GM23338 (cell line): ENCODE measurements around the gene USP2. TPM values are rescaled to one million over a fixed set of nuclear protein-coding genes. Genes with fewer than 3 reads are reported as not detected.

Experiments used
- ATAC-seq: fragments of 200-7000 bp; cut with Tn5 transposase; 3 replicates; pipeline ENCODE4 v1.9.1; 2020
- DNase-seq: peaks from one replicate; pipeline ENCODE4 v3.0.0-alpha.2; 2015; ENCODE audit warnings: low spot score
- H2AFZ ChIP-seq: fragments of 200-600 bp; sonication (generic); 2 replicates; pipeline ENCODE4 v1.8.0; 2016; ENCODE audit warnings: antibody characterized with exemption, mild to moderate bottlenecking, moderate library complexity
- H3F3A ChIP-seq: fragments of 200-600 bp; sonication (generic); replicated peaks from 2 replicates; pipeline ENCODE4 v1.8.0; 2017; ENCODE audit warnings: antibody characterized with exemption, mixed run types, low read depth
- H3K27ac ChIP-seq: fragments of 200-600 bp; sonication (generic); 2 replicates; pipeline ENCODE4 v1.6.1; 2016; ENCODE audit warnings: low read depth
- H3K27me3 ChIP-seq: fragments of 200-600 bp; sonication (generic); 2 replicates; pipeline ENCODE4 v1.8.0; 2016; ENCODE audit warnings: mild to moderate bottlenecking, mixed run types, moderate library complexity; ENCODE audit not compliant: insufficient read depth
- H3K36me3 ChIP-seq: fragments of 200-600 bp; sonication (generic); 2 replicates; pipeline ENCODE4 v1.8.0; 2016; ENCODE audit warnings: mild to moderate bottlenecking; ENCODE audit not compliant: insufficient read depth
- H3K4me1 ChIP-seq: fragments of 200-600 bp; sonication (generic); 2 replicates; pipeline ENCODE4 v1.8.0; 2016; ENCODE audit warnings: mild to moderate bottlenecking, moderate library complexity; ENCODE audit not compliant: insufficient read depth
- H3K4me2 ChIP-seq: fragments of 200-600 bp; sonication (generic); 2 replicates; pipeline ENCODE4 v1.7.1; 2017; ENCODE audit warnings: mixed run types
- H3K4me3 ChIP-seq: fragments of 200-600 bp; sonication (generic); 2 replicates; pipeline ENCODE4 v1.6.1; 2016; ENCODE audit warnings: mixed run types
- H3K79me2 ChIP-seq: fragments of 200-600 bp; sonication (generic); replicated peaks from 2 replicates; pipeline ENCODE4 v1.8.0; 2017; ENCODE audit warnings: mild to moderate bottlenecking; ENCODE audit not compliant: insufficient read depth
- H3K9me2 ChIP-seq: fragments of 200-600 bp; sonication (generic); 2 replicates; pipeline ENCODE4 v1.8.0; 2017; ENCODE audit not compliant: insufficient read depth
- H4K20me1 ChIP-seq: fragments of 200-600 bp; sonication (generic); replicated peaks from 2 replicates; pipeline ENCODE4 v1.8.0; 2017; ENCODE audit warnings: mild to moderate bottlenecking; ENCODE audit not compliant: insufficient read depth
- H3K27ac Mint-ChIP-seq: 2 replicates; pipeline ENCODE4 v1.8.0; 2020; ENCODE audit warnings: inconsistent platforms, mild to moderate bottlenecking, moderate library complexity, mixed read lengths
- H3K27me3 Mint-ChIP-seq: 3 replicates; pipeline ENCODE4 v1.8.0; 2022; ENCODE audit warnings: low read depth, mild to moderate bottlenecking, moderate library complexity, mixed read lengths, inconsistent platforms; ENCODE audit not compliant: insufficient read depth, poor library complexity
- H3K36me3 Mint-ChIP-seq: 3 replicates; pipeline ENCODE4 v1.8.0; 2021; ENCODE audit warnings: low read depth, mild to moderate bottlenecking, inconsistent platforms, moderate library complexity, mixed read lengths
- H3K4me1 Mint-ChIP-seq: 3 replicates; pipeline ENCODE4 v1.8.0; 2020; ENCODE audit warnings: mild to moderate bottlenecking, inconsistent platforms, mixed read lengths
- H3K4me3 Mint-ChIP-seq: 3 replicates; pipeline ENCODE4 v1.8.0; 2021; ENCODE audit warnings: moderate library complexity, mild to moderate bottlenecking, inconsistent platforms, mixed read lengths
- H3K9me3 Mint-ChIP-seq: 3 replicates; pipeline ENCODE4 v1.8.0; 2020; ENCODE audit warnings: moderate library complexity, mild to moderate bottlenecking, inconsistent platforms, mixed read lengths
- CREB1 ChIP-seq: fragments of 250-450 bp; sonication (Bioruptor Pico); IDR thresholded peaks from 2 replicates; pipeline ENCODE4 v1.5.0; 2020; ENCODE audit warnings: low read depth, mild to moderate bottlenecking, moderate library complexity
- CTCF ChIP-seq, 2 experiments: fragments of 200-600 bp in 1 of 2; sonication (generic) in 1 of 2; conservative IDR thresholded peaks; 2 replicates each; pipeline versions ENCODE4 v1.5.1 to v1.6.1; 2016 to 2017; ENCODE audit warnings: antibody characterized with exemption in 2 of 2, low read depth in 2 of 2, mild to moderate bottlenecking in 2 of 2, moderate library complexity in 1 of 2
- EZH2 ChIP-seq: fragments of 200-600 bp; sonication (generic); IDR thresholded peaks from one replicate; pipeline ENCODE4 v1.8.0; 2017; ENCODE audit warnings: antibody characterized with exemption, mild to moderate bottlenecking, low read depth; ENCODE audit not compliant: unreplicated experiment
- EZH2phosphoT487 ChIP-seq: fragments of 200-600 bp; sonication (generic); IDR thresholded peaks from one replicate; pipeline ENCODE4 v1.8.1; 2018; ENCODE audit warnings: antibody characterized with exemption; ENCODE audit not compliant: unreplicated experiment
- JUNB ChIP-seq: IDR thresholded peaks from one replicate; pipeline ENCODE4 v1.6.1; 2016; ENCODE audit warnings: antibody characterized with exemption; ENCODE audit not compliant: unreplicated experiment
- NANOG ChIP-seq: IDR thresholded peaks from 2 replicates; pipeline ENCODE4 v1.6.1; 2016; ENCODE audit warnings: antibody characterized with exemption, borderline replicate concordance
- POLR2AphosphoS5 ChIP-seq: IDR thresholded peaks from 2 replicates; pipeline ENCODE4 v1.6.1; 2016; ENCODE audit warnings: antibody characterized with exemption, low read depth
- REST ChIP-seq: IDR thresholded peaks from one replicate; pipeline ENCODE4 v1.6.1; 2018; ENCODE audit warnings: antibody characterized with exemption; ENCODE audit not compliant: unreplicated experiment
- STAT1 ChIP-seq: IDR thresholded peaks from one replicate; pipeline ENCODE4 v1.6.1; 2016; ENCODE audit warnings: antibody characterized with exemption; ENCODE audit not compliant: unreplicated experiment
- ZNF331 ChIP-seq: fragments of 250-450 bp; sonication (Bioruptor Pico); IDR thresholded peaks from 2 replicates; pipeline ENCODE4 v1.5.0; 2020; ENCODE audit warnings: low read depth, mild to moderate bottlenecking, moderate library complexity
- ZNF462 ChIP-seq: fragments of 250-450 bp; sonication (Bioruptor Pico); IDR thresholded peaks from 2 replicates; pipeline ENCODE4 v1.5.0; 2020; ENCODE audit warnings: mild to moderate bottlenecking, moderate library complexity
- polyA plus RNA-seq: library from polyadenylated mRNA; unstranded; fragments of >200 nt; fragmentation: Nextera tagmentation; extraction: Ambion mirVana; gene quantifications from 2 replicates; pipeline ENCODE4 v1.2.1, GENCODE V29; 2016
- total RNA-seq: library from RNA; depleted of rRNA; stranded (reverse); fragments of >200 nt; shearing (Covaris generic); gene quantifications from 2 replicates; pipeline ENCODE4 v1.2.3, GENCODE V29; 2014

Gene USP2
- total and polyA plus RNA-seq, 2 experiments from 2014 or later = 4.9 to 5.0 TPM

- TF ChIP-seq ZNF462 (CRISPR knock-in tag) = no peak
These were observed 21.5 kb upstream of the USP2 start (continued) for GRCh38 chr11:119403021-119403420.

GRCh38 chr11:119402470-119402869 is 21.0 kb upstream of the USP2 start:
- Mint-ChIP-seq H3K4me1 (no peaks in the 10 kb centered on the region), H3K27me3 (peaks cover 4% of the 10 kb centered on the region), H3K9me3 (peaks cover 9% of the 10 kb centered on the region; the same call in 2 of the 3 replicates), H3K36me3 (peaks cover 15% of the 10 kb centered on the region), H3K4me3 (no peak overlapping the region), H3K27ac (no peak overlapping the region)
- DNase-seq (no peak), ATAC-seq (no peak)
- H3K27ac ChIP-seq = no peak overlapping the region
- H3K4me3 ChIP-seq = no peak overlapping the region
- H4K20me1 ChIP-seq = no peaks in the 10 kb centered on the region
- H3K36me3 ChIP-seq = no peaks in the 10 kb centered on the region
- H3K4me2 ChIP-seq = no peak overlapping the region
- no peak overlapping the region for H2AFZ ChIP-seq
- H3K27me3 ChIP-seq = no peaks in the 10 kb centered on the region
- H3K79me2 ChIP-seq = no peaks in the 10 kb centered on the region
- no peaks in the 10 kb centered on the region; the same call in 1 of the 2 replicates for H3K4me1 ChIP-seq
- no peaks in the 10 kb centered on the region for H3K9me2 ChIP-seq
- no peaks in the 10 kb centered on the region for H3F3A ChIP-seq
- TF ChIP-seq JUNB (no peak), POLR2AphosphoS5 (no peak), CTCF (conservative IDR thresholded peaks at IDR 0.05; ENCODE audit: low read depth in 2 of 2) (no peak), REST (no peak), EZH2phosphoT487 (no peak), CREB1 (no peak), NANOG (no peak), EZH2 (no peak), STAT1 (no peak), ZNF331 (CRISPR knock-in tag) (no peak)
